Activated naive CD4-positive, alpha-beta T cell treated with anti-CD3 and anti-CD28 coated beads, Interleukin-2, amount 50 U/mL, for 16 hours (primary cell): ENCODE results near the gene PREPL.
"Not testable (repeated sequence)": the region's sequence is repeated elsewhere in the genome, so short reads cannot be mapped to it uniquely, and the experiment has no call there.

Experiments
- DNase-seq: peaks from one replicate; pipeline ENCODE4 v3.0.0-alpha.2; 2020

PREPL gene

GRCh38 chr2:44347526-44347925 is 13.8 kb downstream of the PREPL start:
- DNase-seq: no peak

- no peak for DNase-seq
Measured at GRCh38 chr2:44342854-44343253, 18.4 kb downstream of the PREPL start.

- no peak for DNase-seq
Measured at GRCh38 chr2:44335806-44336538, 25.3 kb downstream of the PREPL start.

- no peak for DNase-seq
Measured at GRCh38 chr2:44333994-44334393, 27.3 kb downstream of the PREPL start.

GRCh38 chr2:44330801-44331200 is 30.5 kb downstream of the PREPL start:
- no peak for DNase-seq

- no peak for DNase-seq
Measured at GRCh38 chr2:44329343-44329742, 32.0 kb downstream of the PREPL start.

- DNase-seq: no peak
Measured at GRCh38 chr2:44328750-44329149, 32.5 kb downstream of the PREPL start.

GRCh38 chr2:44326548-44327264 is 34.6 kb downstream of the PREPL start:
- DNase-seq: no peak

GRCh38 chr2:44325897-44326296 is 35.4 kb downstream of the PREPL start:
- DNase-seq: no peak

GRCh38 chr2:44324971-44325426 is 36.3 kb downstream of the PREPL start:
- no peak for DNase-seq

GRCh38 chr2:44321360-44321759 is 39.9 kb downstream of the PREPL start:
- no peak for DNase-seq

GRCh38 chr2:44320832-44321231 is 40.5 kb downstream of the PREPL start:
- DNase-seq: no peak

- no peak for DNase-seq
Measured at GRCh38 chr2:44315945-44316344, 45.3 kb downstream of the PREPL start.

- DNase-seq: no peak
Measured at GRCh38 chr2:44314362-44314761, 46.9 kb downstream of the PREPL start.

GRCh38 chr2:44310287-44310686 is 51.0 kb downstream of the PREPL start:
- no peak for DNase-seq

GRCh38 chr2:44305882-44306281 is 55.4 kb downstream of the PREPL start:
- no peak for DNase-seq

GRCh38 chr2:44304258-44304657 is 57.0 kb downstream of the PREPL start:
- no peak for DNase-seq

- DNase-seq: not testable (repeated sequence)
Measured at GRCh38 chr2:44303766-44304165, 57.5 kb downstream of the PREPL start.

GRCh38 chr2:44301111-44301510 is 60.2 kb downstream of the PREPL start:
- no peak for DNase-seq

- DNase-seq: no peak
Measured at GRCh38 chr2:44299635-44300034, 61.7 kb downstream of the PREPL start.

GRCh38 chr2:44297431-44297830 is 63.9 kb downstream of the PREPL start:
- no peak for DNase-seq

- DNase-seq: no peak
Measured at GRCh38 chr2:44296653-44297052, 64.6 kb downstream of the PREPL start.

- DNase-seq: no peak
Measured at GRCh38 chr2:44295633-44296359, 65.5 kb downstream of the PREPL start.

- DNase-seq: no peak
Measured at GRCh38 chr2:44295113-44295512, 66.2 kb downstream of the PREPL start.
